ENCODE data around the gene SLC28A2.
"Not testable (repeated sequence)": the region's sequence is repeated elsewhere in the genome, so short reads cannot be mapped to it uniquely, and the experiment has no call there.

The SLC28A2 gene

GRCh38 chr15:45251888-45252287 is at the start of gene SLC28A2:
SLC28A2 (plus strand) TSS chr15:45252234; CDS start chr15:45253216, 982 bp downstream.
- DNase-seq: no peak

GRCh38 chr15:45203182-45203581 is 48.9 kb upstream of the SLC28A2 start:
- no peak for DNase-seq

GRCh38 chr15:45205192-45205591 is 46.8 kb upstream of the SLC28A2 start:
- no peak for DNase-seq

- no peak for DNase-seq
Measured at GRCh38 chr15:45212493-45212892, 39.5 kb upstream of the SLC28A2 start.

- DNase-seq: no peak
Measured at GRCh38 chr15:45221053-45221599, 30.9 kb upstream of the SLC28A2 start.

- no peak for DNase-seq
Measured at GRCh38 chr15:45221967-45222366, 30.1 kb upstream of the SLC28A2 start.

GRCh38 chr15:45224621-45225217 is 27.3 kb upstream of the SLC28A2 start:
- no peak for DNase-seq

- no peak for DNase-seq
Measured at GRCh38 chr15:45225506-45226273, 26.3 kb upstream of the SLC28A2 start.

- DNase-seq: no peak
Measured at GRCh38 chr15:45228931-45229330, 23.1 kb upstream of the SLC28A2 start.

- DNase-seq: no peak
Measured at GRCh38 chr15:45230245-45230965, 21.6 kb upstream of the SLC28A2 start.

- DNase-seq: no peak
Measured at GRCh38 chr15:45231132-45231531, 20.9 kb upstream of the SLC28A2 start.

GRCh38 chr15:45231864-45232562 is 20.0 kb upstream of the SLC28A2 start:
- no peak for DNase-seq

GRCh38 chr15:45234562-45235235 is 17.3 kb upstream of the SLC28A2 start:
- no peak for DNase-seq

GRCh38 chr15:45236806-45237205 is 15.2 kb upstream of the SLC28A2 start:
- not testable (repeated sequence) for DNase-seq

- DNase-seq: no peak
Measured at GRCh38 chr15:45242289-45242688, 9.7 kb upstream of the SLC28A2 start.

GRCh38 chr15:45249125-45249780 is 2.8 kb upstream of the SLC28A2 start:
- no peak for DNase-seq

GRCh38 chr15:45253330-45253729 is 1.3 kb downstream of the SLC28A2 start:
- DNase-seq: no peak

- DNase-seq: no peak
Measured at GRCh38 chr15:45254405-45254804, 2.4 kb downstream of the SLC28A2 start.

GRCh38 chr15:45254824-45255223 is 2.8 kb downstream of the SLC28A2 start:
- not testable (repeated sequence) for DNase-seq

GRCh38 chr15:45259796-45260195 is 7.8 kb downstream of the SLC28A2 start:
- DNase-seq: no peak

GRCh38 chr15:45262906-45263461 is 10.9 kb downstream of the SLC28A2 start:
- DNase-seq: no peak

Data from NCI-H187 (cell line).